NK-92 treated with Interleukin-12 subunit alpha and Interleukin-12 subunit beta, amount 100 ng/mL, for 24 hours (cell line): Measurements from ENCODE around the gene AGFG2.

ENCODE experiments used
- DNase-seq: peaks from one replicate; lab custom pipeline; 2025; lab: John Stamatoyannopoulos, UW

AGFG2 gene

GRCh38 chr7:100612730-100613390, 73.9 kb downstream of the AGFG2 start:
- DNase-seq, result no peak

GRCh38 chr7:100613412-100614175, 74.6 kb downstream of the AGFG2 start:
- DNase-seq, result no peak

- DNase-seq, result no peak
These were observed 75.4 kb downstream of the AGFG2 start for GRCh38 chr7:100614308-100614861.
